HG03108 (cell line): ENCODE results near the gene SLC8A2.
"Not testable (repeated sequence)": the region's sequence is repeated elsewhere in the genome, so short reads cannot be mapped to it uniquely, and the experiment has no call there.

ENCODE experiments used
- ATAC-seq: cut with Tn5 transposase; IDR thresholded peaks from one replicate; pipeline ENCODE4 v1.9.1; 2021; ENCODE audit warnings: moderate library complexity; ENCODE audit not compliant: unreplicated experiment

SLC8A2 gene

GRCh38 chr19:47489072-47489914 is 17.6 kb upstream of the SLC8A2 start:
- no peak for ATAC-seq

GRCh38 chr19:47487551-47488515 is 16.1 kb upstream of the SLC8A2 start:
- ATAC-seq, result no peak

- ATAC-seq, result no peak
These were observed 15.2 kb upstream of the SLC8A2 start for GRCh38 chr19:47486900-47487299.

- ATAC-seq, result not testable (repeated sequence)
These were observed 14.5 kb upstream of the SLC8A2 start for GRCh38 chr19:47486220-47486619.

GRCh38 chr19:47485210-47485609 is 13.5 kb upstream of the SLC8A2 start:
- ATAC-seq, result no peak

GRCh38 chr19:47483800-47484690 is 12.4 kb upstream of the SLC8A2 start, which contains the start of gene KPTN:
Gene KPTN (minus strand): TSS chr19:47484219. CDS start chr19:47484160, 59 bp downstream.
- ATAC-seq, result peak; percentile 54

- no peak for ATAC-seq
These were observed 11.5 kb upstream of the SLC8A2 start for GRCh38 chr19:47483200-47483599.

GRCh38 chr19:47481460-47482052 is 9.9 kb upstream of the SLC8A2 start:
- ATAC-seq, result no peak

GRCh38 chr19:47480658-47481057 is 9.0 kb upstream of the SLC8A2 start:
- ATAC-seq, result no peak

- ATAC-seq, result no peak
These were observed 8.2 kb upstream of the SLC8A2 start for GRCh38 chr19:47479701-47480503.

GRCh38 chr19:47476438-47476972 is 4.8 kb upstream of the SLC8A2 start:
- no peak for ATAC-seq

GRCh38 chr19:47475465-47475864 is 3.8 kb upstream of the SLC8A2 start:
- ATAC-seq, result no peak

- no peak for ATAC-seq
These were observed 1.6 kb upstream of the SLC8A2 start for GRCh38 chr19:47473336-47473735.

- no peak for ATAC-seq
These were observed 336 bp downstream of the SLC8A2 start for GRCh38 chr19:47471381-47471732.

- ATAC-seq, result no peak
These were observed 1.1 kb downstream of the SLC8A2 start for GRCh38 chr19:47470447-47471195.

- ATAC-seq, result no peak
These were observed 2.0 kb downstream of the SLC8A2 start for GRCh38 chr19:47469719-47470118.

GRCh38 chr19:47469363-47469700 is 2.4 kb downstream of the SLC8A2 start:
- ATAC-seq, result no peak

- no peak for ATAC-seq
These were observed 3.8 kb downstream of the SLC8A2 start for GRCh38 chr19:47467914-47468313.

GRCh38 chr19:47465957-47466356 is 5.7 kb downstream of the SLC8A2 start:
- ATAC-seq, result no peak
